AG08396 (cell line): ENCODE results near the gene HASPIN.
A peak's percentile ranks its signal among the peaks of the same experiment; 100 is the strongest.

ENCODE experiments used
- DNase-seq: peaks from one replicate; pipeline ENCODE4 v3.0.0; 2012; ENCODE audit warnings: low spot score, mixed read lengths

Gene HASPIN

DNA sequence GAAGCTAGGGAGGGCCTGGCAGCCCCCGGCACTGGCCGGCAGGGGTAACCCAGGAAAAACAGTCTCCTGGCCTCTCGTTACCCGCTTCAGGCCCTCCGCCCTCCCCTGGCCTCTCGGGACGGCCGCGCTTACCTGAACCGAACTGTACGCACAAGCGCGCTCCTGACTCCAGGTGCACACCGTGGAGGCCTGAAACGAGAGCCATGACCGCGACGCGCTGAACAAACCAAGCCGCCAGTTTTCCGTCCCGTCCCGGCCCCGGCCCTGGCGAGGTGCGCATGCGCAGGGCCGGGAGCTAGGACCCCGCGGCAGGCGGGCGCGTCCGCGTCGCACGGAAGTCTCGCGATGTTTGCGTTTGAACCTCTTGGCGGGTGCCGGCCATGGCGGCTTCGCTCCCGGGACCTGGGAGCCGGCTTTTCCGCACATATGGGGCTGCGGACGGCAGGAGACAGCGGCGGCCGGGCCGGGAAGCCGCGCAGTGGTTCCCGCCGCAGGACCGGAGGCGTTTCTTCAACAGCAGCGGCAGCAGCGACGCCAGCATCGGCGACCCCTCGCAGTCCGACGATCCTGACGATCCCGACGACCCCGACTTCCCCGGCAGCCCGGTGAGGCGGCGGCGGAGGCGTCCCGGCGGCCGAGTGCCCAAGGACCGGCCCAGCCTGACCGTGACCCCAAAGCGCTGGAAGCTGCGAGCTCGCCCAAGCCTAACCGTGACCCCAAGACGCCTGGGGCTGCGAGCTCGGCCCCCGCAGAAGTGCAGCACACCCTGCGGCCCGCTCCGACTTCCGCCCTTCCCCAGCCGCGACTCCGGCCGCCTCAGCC lies at the start of gene HASPIN:
HASPIN (plus strand) TSS at position 348 of the 822 bp plus-strand sequence; CDS start at position 381, 33 bp downstream.
- DNase-seq, result peak; percentile 100

DNA sequence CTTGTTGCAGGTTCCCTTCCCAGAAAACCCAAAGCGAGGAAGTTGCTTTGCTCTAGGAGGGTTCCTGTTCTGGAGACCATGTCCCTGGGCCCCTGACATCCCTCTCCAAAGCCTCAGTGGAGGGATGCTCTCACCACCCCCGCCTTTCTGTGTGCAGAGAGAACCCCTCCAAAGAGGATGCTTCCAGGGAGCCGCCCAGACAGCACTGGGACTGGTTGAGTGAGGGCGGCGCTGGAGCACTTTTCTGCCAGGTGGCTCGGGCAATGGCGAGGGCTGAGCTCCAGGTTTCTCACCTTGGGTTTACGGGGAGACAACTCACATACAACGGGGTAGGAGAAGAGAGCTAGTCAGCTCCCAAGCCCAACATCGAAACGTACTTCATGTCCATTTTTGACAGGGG lies 47.8 kb upstream of the HASPIN start:
- no peak for DNase-seq

DNA sequence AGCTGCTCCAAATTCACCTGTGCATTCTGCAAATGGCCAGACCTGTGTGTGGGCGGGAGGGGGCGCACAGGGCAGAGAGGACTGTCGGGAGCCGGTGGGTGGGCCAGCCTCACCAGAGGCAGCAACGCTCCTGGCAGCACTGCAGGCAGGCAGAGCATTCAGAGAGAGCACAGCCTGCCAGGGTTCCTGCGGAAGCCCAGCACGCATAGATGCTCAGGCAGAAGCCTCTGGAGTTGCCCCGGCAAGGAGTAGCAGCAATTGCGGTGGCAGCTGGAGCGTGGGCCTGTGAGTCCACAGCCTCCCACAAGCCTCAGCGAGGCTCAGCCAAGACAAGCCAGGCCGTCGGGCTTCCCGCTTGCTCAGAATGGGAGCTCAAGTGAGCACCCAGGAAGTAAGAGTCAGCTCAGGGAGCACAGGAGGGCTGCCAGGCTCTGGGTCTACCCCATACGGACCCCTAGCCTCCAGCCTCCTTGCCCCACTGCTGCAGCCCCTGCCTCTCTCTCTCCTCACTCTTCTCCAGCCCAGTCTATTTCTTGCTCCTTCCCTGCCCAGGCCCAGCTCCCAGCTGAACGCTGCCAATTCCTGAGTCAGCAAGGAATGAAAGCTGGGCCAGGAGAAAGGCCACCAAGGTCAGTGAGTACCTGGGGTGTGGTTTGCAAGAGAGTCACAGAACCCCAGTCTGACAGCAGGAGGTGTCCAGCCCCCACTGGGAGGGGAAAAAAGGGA lies 45.4 kb upstream of the HASPIN start:
- DNase-seq, result no peak

DNA sequence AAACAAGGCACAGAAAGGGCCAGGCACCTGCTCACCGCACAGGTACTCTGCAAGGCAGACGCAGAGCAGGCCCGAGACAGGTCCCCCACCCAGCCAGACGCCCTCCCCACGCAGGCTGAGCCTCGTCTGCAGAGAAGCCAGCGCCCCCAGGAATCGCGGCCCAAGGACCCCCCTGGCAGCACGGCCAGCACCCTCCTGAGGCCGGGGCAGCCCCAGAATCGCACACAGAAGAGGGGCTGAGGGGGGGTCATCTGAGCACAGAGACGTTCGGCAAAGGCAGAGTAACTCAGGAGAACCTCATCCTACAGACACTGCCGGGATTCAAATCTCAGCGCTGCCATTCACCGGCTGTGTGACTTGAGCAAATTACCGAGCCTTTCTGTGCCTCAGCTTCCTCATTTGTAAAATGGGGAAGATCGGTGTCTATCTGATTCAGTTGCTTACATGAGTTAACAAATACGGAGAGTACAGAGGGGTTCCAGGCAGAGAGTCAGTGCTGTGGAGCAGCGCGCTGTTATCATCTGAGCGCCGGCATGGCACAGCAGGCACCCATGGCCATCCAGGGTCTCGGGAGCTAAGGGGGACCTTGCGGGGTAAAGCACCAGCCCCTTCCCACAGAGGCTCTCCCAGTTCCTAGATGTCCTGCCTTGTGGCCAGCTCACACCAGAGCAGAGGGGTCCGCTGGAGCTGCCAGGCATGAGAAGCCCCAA lies 44.7 kb upstream of the HASPIN start:
- no peak for DNase-seq

DNA sequence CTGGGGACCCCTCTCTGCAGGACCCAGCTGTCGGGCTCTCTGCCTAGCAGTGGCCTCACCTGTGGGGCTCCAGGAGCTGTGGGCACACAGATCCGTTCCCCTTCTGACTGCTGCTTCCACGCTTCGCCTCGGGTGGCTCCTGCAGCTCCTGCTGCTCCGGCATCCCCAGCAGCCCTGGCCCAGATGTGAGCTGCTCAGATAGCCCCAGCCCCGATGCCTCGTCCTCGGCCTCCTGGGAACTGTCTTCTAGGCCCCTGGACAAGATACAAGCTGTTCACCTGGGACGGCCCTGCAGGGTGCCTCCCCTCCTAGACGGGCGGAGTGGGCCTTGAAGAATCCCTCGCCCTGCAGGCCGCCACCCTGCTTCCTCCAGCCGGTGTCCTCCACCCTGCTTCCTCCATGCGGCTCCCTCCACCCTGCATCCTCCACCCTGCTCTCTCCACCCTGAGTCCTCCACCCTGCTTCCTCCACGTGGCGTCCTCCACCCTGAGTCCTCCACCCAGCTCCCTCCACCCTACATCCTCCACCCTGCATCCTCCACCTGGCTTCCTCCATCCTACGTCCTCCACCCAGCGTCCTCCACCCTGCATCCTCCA lies 44.1 kb upstream of the HASPIN start:
- no peak for DNase-seq

DNA sequence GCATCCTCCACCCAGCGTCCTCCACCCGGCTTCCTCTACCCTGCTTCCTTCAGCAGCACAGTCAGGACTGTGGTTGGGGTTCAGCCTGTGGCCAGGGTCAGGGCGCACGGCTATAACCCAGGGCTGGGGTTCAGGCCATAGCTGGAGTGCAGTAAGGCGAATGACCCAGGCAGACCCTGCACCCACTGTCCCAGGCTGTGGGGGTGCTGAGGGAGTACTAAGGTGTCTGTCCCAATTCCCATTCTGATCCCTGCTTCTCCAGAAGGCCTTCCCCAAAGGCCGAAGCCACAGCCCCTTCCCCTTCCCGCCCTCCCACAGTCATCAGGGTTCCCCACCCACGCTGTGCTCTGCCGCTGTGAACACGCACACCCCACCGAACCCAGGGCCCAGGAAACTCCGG lies 42.6 kb upstream of the HASPIN start:
- no peak for DNase-seq

DNA sequence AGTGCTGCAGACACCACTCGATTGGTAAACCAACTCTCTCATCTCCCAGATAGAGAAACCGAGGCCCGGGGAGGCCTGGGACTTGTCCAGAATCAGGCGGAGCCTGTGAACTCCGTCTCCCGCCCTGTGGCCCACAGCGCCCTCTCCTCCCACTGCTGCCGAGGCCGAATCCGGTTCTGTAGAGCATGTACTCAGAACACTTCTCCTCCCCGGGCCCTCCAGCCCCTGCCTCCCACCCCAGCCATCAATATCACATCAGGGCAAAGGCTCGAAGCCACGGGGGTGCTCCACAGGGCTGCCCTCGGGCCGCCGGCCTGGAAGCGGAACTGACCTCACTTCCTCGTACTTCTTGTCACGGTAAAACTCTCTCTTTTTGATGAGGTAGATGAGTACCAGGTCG lies 42.1 kb upstream of the HASPIN start:
- no peak for DNase-seq

DNA sequence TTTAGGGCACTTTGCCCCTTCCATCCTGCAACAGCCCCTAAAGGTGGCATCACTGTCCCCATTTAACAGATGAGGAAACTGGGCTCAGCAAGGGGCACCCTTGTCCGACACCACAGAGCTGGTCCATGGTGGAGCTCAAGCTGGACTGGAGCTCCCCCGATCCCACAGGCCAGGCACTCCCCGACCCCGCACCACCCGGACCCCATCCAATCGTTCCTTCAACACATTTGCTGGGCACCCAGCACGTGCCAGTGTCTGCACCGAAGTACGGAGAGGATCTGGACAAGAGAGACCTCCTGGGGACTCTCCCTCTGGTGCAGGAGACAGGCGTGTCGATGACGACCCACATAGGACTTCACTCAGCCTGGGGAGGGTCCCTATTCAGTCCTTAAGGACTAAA lies 41.7 kb upstream of the HASPIN start:
- no peak for DNase-seq

DNA sequence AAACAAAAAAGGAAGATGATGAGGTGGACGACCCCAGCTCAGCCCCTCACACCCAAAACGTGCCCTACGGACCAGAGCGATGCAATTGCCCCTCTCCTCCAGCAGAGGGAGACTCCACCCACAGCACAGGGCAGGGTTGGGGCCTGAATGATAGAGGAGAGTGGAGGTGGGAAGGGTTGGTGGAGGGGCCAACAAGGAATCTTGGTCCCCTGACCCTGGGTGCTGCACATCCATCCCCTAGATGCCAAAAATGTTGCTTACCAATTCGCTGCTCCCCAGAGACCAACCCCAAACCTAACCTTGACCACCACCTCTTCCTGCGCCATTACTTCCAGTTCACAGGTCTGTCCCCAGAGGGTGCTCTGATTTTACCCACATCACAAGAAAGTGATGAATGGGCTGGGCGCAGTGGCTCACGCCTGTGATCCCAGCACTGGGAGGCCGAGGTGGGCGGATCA lies 40.6 kb upstream of the HASPIN start:
- peak; percentile 81 for DNase-seq

DNA sequence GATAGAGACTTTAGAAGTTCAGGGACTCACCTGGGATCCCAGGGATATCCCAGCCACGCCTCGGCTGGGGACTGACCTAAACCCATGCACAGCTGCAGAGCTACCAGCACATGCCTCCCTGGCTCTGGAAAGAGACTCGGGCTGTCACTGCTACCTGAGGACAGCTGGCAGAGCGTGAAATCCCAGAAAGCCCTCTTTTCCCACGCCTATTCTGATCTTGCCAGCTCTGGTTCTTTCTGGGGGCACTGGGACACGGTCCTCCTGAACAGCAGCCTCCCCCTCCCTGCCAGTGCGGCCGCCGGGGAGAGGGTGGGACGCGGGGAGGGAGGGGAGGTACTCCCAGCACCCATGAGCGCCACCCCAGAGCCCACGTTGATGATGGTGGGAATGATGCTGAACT lies 38.5 kb upstream of the HASPIN start:
- DNase-seq, result no peak

DNA sequence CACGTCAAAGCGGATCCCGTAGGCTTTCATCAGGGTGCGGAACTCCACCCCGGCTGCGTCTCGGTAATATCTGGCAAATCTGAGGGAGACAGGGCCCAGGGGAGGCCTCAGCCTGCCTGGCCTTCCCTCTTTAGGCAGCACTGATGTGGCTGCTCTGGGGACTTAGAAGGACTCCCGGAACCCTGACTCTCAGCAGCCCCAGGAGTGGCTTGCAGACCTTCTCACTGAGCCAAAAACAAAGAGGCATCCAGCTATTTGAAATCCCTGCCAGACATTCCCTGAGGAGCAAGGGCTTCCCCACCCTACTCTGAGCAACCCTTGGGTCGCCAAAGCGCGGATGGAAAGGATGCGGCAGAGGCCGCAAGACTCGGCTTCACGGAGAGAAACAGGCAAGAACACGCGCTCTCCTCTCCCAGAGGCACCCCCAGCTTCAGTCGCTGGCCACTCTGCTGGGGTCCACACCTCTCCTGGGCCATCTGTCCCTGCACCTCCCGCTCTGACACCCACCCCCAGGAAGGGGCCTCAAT lies 35.6 kb upstream of the HASPIN start:
- DNase-seq, result peak; percentile 51

DNA sequence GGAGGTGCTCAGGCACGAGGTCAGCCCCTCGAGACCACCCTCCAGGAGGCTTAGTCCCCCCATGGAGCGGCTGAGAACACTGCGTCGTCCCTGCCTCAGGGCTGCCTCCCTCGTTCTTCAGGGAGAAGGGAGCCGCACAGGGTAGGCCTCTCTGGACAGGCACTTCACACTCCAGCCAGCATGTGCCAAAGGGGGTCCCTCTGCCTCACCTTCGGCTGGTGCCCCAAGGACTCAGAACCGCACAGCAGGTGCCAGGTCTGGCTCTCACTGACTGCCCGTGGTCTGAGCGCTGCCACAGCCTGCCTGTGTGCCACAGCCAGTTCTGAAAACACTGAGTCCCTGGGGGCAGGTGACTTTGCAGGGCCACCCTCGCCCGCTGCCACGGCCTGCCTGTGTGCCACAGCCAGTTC lies 34.8 kb upstream of the HASPIN start:
- DNase-seq, result no peak

DNA sequence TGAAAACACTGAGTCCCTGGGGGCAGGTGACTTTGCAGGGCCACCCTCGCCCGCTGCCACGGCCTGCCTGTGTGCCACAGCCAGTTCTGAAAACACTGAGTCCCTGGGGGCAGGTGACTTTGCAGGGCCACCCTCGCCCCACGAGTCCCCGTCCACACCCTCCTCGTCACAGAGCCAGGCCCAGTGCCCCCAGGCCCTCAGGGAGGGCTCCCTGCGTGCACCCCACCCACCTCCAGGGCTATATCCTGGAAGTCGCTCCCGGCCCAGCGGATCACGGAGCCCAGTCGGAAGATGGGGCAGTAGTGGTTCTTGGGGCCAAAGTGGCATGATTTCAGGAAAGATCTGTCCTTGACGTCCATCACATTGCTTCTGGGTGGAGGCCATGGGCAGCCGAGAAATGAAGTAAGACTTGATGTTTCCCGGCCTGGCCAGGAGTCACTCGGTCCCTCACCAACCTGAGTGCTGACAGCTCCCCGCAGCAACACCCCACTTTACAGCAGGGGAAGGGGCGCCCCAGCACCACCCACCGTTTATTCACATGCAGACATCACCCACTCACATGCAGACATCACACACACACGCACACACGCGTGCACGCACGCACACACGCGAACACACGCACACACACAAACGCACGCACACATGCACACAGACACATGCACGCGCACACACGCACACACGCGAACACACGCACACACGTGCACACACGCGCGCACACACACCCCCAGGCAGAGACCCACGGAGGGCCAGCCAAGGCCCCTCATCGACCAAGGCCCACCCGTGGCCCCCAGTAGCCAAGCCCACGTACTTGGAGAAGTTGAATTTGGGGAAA lies 34.2 kb upstream of the HASPIN start:
- no peak for DNase-seq

DNA sequence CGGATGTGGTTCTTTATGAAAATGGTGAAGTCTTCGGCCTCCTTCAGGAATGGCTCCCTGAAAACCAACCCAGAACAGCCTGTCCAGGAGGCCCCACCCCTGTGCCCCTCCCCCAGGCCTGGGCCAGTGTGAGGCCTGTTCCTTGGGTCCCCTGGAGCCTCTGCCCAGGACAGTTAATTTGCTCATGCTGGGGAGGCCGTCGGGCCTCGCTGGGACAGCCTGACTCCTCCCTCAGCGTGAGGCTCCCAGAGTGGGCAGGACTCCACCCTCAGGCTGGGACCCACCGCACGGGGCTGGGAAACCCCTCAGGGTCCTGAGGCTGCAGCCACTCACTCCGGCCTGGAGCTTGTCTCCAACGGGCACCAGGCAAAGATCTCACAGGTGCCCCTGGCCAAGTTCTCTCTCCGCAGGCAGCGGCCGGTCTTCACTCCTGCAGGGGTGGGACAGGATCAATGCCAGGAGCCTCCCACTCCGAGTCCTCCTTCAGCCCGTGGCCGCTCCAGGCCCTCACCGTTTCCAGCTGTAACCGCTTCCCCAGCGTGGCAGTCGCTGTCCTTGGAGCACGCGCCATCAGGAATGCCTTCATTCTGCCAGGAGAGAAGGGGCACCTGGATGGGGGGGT lies 33.5 kb upstream of the HASPIN start:
- no peak for DNase-seq

DNA sequence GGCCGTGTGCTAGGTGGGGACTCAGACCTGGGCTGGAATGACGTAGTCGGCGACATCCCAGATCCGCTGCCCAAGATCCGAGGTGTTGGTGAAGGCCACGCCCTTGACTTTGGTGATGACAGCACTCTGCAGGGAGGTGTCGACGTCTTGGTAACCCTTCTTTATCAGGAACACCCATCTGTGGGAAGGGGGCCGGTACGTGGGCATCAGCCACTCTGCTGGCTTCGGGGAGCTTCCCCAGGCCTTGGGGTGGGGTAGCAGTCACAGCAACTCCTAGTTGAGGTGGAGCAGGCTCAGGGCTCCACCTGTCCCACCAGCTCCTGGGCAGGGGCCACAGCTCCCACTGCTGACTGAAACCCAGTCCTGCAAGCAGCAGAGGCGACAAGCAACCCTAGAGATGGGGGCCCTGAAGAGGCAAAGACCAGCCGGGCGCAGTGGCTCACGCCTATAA lies 32.1 kb upstream of the HASPIN start:
- no peak for DNase-seq

DNA sequence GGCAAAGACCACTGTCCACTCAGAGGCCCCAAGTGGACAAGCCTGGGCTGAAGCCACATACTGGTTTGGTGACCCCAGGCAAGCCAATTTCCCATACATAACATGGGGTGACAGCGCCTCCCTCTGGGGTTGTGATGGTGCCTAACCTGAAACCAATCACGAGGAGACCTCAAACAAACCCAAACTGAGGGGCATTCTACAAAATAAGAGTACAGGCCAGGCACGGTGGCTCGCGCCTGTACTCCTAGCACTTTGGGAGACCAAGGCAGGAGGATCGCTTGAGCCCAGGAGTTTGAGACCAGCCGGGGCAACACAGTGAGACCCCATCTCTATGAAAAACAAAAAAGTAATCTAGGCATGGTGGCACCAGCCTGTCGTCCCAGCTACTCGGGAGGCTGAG lies 31.4 kb upstream of the HASPIN start:
- DNase-seq, result no peak

DNA sequence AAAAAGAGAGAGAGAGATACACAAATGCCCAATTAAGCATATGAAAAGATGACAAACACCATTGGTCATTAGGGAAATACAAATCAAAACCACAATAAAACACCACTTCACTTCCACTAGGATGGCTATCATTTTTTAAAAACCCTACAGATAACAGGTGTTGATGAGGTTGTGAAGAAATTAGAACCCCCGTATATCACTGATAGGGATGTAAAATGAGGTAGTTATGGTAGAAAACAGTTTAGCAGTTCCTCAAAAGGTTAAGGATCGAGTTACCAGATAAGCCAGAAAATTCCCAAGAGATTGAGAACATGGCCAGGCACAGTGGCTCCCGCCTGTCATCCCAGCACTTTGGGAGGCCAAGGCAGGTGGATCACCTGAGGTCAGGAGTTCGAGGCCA lies 30.6 kb upstream of the HASPIN start:
- DNase-seq, result no peak

DNA sequence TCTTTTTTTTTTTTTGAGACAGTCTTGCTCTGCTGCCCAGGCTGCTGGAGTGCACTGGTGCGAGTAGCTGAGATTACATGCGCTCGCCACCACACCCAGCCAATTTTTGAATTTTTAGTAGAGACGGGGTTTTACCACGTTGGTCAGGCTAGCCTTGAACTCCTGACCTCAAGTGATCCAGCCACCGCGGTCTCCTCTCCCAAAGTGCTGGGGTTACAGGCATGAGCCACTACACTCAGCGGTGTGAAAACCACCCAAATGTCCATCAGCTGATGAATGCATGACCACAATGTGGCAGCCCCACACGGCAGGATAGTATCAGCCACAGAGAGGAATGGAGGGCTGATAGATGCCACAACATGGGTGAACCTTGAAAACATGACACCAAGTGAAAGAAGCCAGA lies 29.9 kb upstream of the HASPIN start:
- no peak for DNase-seq

DNA sequence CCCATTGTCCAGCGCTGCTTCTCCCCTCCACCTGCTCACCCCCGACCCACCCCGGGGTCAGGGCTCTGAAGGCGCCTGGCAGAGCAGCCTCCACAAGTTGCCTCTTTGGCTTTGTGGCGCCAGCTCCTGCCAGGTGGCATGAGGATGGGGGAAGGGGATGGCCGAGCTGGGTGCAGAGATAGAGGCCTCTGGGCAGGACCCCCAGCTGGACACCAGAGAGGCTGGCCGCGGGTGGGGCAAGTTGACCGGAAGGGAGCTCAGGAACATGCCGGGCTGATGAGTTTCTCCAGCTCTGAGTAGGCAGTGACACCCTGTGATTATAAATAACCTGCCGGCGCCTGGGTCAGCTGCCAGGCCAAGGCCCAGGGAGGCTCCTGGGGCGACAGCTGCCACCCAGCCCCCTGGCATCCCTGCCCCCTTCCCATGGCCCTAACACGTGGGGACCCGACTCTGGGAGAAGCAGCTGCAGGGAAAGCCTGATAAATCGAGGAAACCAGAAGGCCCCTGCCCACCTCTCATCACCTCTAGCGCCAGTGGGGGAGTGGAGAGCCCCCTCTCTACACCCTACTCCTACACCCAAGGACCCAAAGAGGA lies 28.5 kb upstream of the HASPIN start:
- DNase-seq, result peak; percentile 65

DNA sequence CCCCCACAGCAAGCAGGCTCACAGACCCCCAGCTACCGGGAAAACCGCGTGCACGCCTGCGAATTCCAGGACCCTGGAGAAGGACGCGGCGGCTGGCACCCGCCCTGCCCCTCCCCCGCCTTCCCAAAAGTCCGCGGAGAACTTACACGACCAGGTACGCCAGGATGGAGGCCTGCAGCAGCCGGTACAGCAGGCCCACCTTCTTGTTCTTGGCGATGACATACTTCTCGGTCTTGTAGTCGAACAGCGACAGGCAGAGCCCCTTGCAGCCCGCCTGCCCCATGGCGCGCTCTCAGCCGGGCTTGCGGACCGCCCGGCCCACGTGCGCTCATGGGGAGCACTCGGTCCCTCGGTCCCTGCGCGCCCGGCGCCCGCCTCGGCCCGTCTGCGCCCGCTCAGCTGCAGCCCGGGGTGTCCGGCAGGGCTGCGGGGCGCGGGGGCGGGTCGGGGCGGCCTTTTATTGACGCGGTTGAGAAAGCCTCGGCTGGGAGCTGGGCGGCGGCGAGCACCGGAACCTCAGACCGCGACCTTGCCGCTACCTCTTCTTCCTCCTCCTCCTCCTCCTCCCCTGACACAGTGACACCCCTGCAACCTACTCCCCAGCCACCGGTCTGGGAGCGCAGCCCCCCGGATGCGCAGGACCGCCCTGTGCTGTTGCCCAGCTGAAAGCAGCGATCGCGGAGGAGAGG lies 27.8 kb upstream of the HASPIN start, which contains the start of gene P2RX5:
P2RX5 (minus strand) TSS at position 433 of the 689 bp plus-strand sequence; CDS start at position 283, 150 bp downstream.
- DNase-seq, result no peak
